Measurements from ENCODE around the gene DCTN2. TPM values are rescaled to one million over a fixed set of nuclear protein-coding genes. Genes with fewer than 3 reads are reported as not detected.

DCTN2 gene
- total and polyA plus RNA-seq, 2 experiments from 2014 or later = 156 to 230 TPM

DNA sequence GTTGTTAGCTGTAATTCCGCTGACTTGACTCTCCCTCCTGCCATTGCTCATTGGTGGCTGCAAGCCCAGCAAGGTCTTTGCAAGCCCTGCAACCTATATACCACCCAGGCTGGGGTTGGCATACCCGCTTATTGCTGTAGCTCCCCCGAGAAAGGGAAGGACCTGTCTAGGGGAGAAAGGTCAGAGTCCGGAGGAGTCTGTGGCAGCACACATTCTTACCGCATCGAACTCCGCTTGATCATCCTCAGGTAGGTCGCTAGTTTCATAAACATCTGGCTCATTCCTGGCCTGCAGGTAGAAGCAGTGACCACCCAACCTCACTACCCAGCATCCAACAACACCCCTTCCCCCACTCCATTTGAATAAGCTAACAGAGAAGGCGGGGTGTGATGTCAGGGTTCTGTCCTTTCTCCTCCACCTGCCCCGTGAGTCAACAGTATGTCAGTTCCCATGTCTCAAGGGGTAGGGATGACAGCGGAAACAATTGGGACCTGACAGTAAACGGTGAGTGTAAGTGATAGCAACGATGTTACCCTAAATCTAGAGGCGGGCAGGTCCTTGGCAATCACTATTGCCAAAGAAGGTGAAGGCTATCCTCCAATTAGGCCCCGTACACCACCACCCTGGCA, 1.1 kb downstream of the DCTN2 start:
- H3K4me1 ChIP-seq (ENCODE audit: low read depth) = no peaks in the 10 kb centered on the region
- H3K27ac ChIP-seq = no peak overlapping the region
- peak overlapping the region; percentile 97 for H3K4me3 ChIP-seq
- TF ChIP-seq, protein P1, sequence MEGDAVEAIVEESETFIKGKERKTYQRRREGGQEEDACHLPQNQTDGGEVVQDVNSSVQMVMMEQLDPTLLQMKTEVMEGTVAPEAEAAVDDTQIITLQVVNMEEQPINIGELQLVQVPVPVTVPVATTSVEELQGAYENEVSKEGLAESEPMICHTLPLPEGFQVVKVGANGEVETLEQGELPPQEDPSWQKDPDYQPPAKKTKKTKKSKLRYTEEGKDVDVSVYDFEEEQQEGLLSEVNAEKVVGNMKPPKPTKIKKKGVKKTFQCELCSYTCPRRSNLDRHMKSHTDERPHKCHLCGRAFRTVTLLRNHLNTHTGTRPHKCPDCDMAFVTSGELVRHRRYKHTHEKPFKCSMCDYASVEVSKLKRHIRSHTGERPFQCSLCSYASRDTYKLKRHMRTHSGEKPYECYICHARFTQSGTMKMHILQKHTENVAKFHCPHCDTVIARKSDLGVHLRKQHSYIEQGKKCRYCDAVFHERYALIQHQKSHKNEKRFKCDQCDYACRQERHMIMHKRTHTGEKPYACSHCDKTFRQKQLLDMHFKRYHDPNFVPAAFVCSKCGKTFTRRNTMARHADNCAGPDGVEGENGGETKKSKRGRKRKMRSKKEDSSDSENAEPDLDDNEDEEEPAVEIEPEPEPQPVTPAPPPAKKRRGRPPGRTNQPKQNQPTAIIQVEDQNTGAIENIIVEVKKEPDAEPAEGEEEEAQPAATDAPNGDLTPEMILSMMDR (IDR thresholded peaks at IDR 0.05; ENCODE audit: low read depth, low read length) = no peak
- H3K36me3 ChIP-seq = peaks cover 4% of the 10 kb centered on the region
- no peaks in the 10 kb centered on the region for H3K9me3 ChIP-seq (ENCODE audit: low read depth)
- no peak for DNase-seq (ENCODE audit: low read depth in 1 of 2, low spot score in 1 of 2)
- H3K27me3 ChIP-seq = peaks cover 32% of the 10 kb centered on the region

DNA sequence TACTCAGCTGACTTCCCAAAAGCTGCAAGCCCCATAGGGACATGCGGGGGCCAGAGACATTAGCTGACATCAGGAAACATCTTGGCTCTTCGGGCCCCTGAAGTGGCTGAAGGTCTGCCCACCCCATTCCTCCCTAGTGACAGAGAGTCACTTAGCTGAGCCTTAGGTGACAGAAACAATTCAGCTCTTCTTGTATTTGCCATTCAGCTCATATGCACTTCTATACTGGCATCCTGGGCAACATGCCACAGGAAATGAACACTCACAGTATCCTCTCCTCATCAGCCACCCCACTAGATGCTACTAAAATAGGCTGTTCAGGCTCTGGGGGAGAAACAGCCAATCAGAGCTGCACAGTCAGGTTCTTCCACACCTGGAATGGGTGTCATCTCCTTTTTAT, 3.4 kb downstream of the DCTN2 start:
- TF ChIP-seq, protein P1 (IDR thresholded peaks at IDR 0.05; ENCODE audit: low read depth, low read length) = no peak
- Histone ChIP-seq H3K4me3 (no peak overlapping the region), H3K9me3 (ENCODE audit: low read depth) (no peaks in the 10 kb centered on the region), H3K27me3 (peaks cover 9% of the 10 kb centered on the region), H3K36me3 (peaks cover 4% of the 10 kb centered on the region), H3K4me1 (ENCODE audit: low read depth) (no peaks in the 10 kb centered on the region), H3K27ac (no peak overlapping the region)
- DNase-seq (ENCODE audit: low read depth in 1 of 2, low spot score in 1 of 2) = no peak

DNA sequence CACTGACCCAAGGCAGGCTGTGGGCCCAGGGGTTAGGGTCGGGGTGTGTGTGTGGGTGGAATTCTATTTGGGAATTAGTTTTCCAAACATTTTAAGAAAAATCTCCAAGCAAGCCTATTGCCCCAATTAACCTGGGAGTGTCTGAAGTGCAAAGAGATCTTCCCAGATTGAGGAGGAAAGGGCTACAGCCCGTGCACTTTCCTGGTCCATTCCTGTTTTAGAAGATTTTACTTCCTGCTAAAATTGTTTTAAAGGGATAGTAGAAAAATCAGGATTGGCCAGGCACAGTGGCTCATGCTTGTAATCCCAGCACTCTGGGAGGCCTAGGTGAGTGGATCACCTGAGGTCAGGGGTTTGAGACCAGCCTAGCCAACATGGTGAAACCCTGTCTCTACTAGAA, 5.3 kb downstream of the DCTN2 start:
- H3K4me3 ChIP-seq = no peak overlapping the region
- TF ChIP-seq, protein P1 (IDR thresholded peaks at IDR 0.05; ENCODE audit: low read depth, low read length) = no peak
- H3K9me3 ChIP-seq (ENCODE audit: low read depth) = no peaks in the 10 kb centered on the region
- H3K4me1 ChIP-seq (ENCODE audit: low read depth) = no peaks in the 10 kb centered on the region
- H3K27ac ChIP-seq = no peak overlapping the region
- H3K36me3 ChIP-seq = peaks cover 4% of the 10 kb centered on the region
- no peak for DNase-seq (ENCODE audit: low read depth in 1 of 2, low spot score in 1 of 2)
- H3K27me3 ChIP-seq = no peaks in the 10 kb centered on the region

DNA sequence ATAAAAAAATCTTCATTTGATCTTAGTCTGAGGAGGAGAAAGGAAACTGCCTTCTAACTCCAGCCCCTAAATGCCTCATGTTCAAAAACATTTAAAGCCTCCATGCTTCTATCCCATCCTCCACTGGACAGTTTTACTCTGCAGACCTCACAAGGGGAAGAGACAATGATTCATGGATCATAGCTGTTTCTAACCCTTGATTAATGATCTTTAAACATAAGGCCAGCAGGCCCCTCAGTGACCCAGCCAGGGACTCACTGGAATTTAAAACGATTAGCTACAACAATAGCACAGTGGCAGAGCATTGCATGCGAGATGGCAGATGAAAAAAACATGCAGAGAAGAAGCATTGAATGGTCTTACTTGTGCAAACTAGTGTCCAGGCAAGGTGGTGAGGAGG, 6.0 kb downstream of the DCTN2 start:
- no peaks in the 10 kb centered on the region for H3K9me3 ChIP-seq (ENCODE audit: low read depth)
- no peaks in the 10 kb centered on the region for H3K27me3 ChIP-seq
- H3K27ac ChIP-seq = no peak overlapping the region
- peaks cover 4% of the 10 kb centered on the region for H3K36me3 ChIP-seq
- TF ChIP-seq, protein P1 (IDR thresholded peaks at IDR 0.05; ENCODE audit: low read depth, low read length) = no peak
- no peaks in the 10 kb centered on the region for H3K4me1 ChIP-seq (ENCODE audit: low read depth)
- no peak for DNase-seq (ENCODE audit: low read depth in 1 of 2, low spot score in 1 of 2)
- no peak overlapping the region for H3K4me3 ChIP-seq

DNA sequence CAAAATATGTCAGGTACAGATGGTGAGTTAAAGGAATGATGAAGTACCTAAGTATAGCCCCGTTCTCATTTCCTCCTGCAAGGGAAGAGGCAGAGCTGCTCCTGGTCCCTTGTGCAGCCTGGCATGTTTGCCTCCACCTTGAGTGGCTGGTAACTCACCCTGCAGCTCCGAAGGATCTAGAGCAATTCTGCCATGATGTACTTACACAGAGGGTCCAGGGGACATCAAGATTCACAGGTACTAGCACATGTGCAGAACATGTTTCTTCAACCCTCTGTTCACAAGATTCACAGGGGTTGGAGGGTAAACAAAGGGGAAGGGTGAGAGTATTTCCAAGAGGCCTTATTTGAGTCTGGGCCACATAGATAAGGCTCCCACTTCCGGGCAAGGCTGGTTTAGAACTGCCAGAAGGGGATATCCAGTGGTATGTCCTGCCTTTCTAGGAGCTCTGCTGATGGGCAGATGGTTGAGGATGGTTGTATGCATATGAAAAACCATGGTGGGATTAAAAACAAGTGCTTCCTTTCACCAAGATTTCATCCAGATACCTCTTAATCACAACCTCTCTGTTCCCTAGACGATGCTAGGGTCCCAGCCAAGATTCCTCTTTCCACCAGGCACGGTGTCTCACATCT, 7.7 kb downstream of the DCTN2 start:
- no peaks in the 10 kb centered on the region for H3K4me1 ChIP-seq (ENCODE audit: low read depth)
- no peaks in the 10 kb centered on the region for H3K27me3 ChIP-seq
- no peak overlapping the region for H3K4me3 ChIP-seq
- TF ChIP-seq, protein P1 (IDR thresholded peaks at IDR 0.05; ENCODE audit: low read depth, low read length) = no peak
- DNase-seq (ENCODE audit: low read depth in 1 of 2, low spot score in 1 of 2) = no peak
- H3K9me3 ChIP-seq (ENCODE audit: low read depth) = no peaks in the 10 kb centered on the region
- peaks cover 15% of the 10 kb centered on the region for H3K36me3 ChIP-seq
- no peak overlapping the region for H3K27ac ChIP-seq

Data from cardiac muscle cell (in vitro differentiated cells and primary cell).